ENCODE results near the gene RPAP3.

GRCh38 chr12:47714826-47715386 lies 9.1 kb upstream of the RPAP3 start:
- no peak for TF ChIP-seq CTCF (IDR thresholded peaks at IDR 0.05)
- TF ChIP-seq EP300 (IDR thresholded peaks at IDR 0.05): no peak

All from ovary (tissue), 3 donors.